ENCODE measurements around the gene EXOC4.

Gene EXOC4

DNA sequence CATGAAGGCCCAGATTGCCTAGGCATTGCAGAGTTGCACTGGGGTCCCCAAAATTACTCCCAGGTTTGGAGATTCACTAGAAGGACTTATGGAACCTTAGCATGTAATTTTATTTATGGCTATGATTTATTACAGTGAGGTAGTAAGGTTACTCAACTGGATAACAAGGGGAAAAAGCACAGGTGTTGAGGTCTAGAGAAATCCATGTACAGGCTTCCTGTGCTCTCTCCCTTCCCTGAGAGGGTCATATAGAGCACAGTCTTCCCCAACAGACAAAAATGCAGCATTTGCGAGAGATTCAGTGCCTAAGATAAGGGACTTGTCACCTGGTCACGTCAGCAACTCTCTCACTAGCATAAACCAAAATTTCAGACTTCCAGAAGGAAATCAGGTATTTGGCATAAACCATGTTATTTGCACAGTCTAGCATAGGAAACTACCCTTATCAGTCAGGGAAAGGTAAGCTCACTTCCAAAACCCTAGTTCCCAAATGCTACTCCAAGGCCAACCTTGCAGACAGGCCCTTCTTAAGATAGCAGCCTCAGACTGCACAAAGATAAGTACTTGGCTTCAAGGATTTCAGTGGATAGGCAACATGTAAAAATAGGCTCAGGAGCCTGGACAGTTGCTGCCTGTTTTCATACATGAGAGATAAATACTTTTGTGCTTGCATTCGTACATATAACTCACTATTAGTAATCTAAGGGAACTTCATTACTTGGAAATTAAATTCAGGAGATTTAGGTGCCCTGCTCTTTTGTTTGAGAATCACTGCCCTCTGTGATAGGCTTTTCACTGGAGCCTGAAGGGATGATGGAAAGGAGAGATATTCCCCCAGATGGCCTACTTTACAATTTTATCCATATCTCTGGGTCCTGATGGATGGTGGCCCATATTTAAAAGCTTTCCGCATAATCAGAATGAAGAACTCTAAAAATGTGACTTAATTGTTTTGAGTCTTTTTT, 495.8 kb downstream of the EXOC4 start:
- Histone ChIP-seq H3K36me3 (ENCODE audit: low read depth) (no peaks in the 10 kb centered on the region), H3K27ac (ENCODE audit: poor library complexity, severe bottlenecking) (no peak overlapping the region), H3K4me1 (ENCODE audit: insufficient read depth, poor library complexity, severe bottlenecking) (peaks cover 23% of the 10 kb centered on the region), H3K4me3 (ENCODE audit: severe bottlenecking) (no peak overlapping the region), H3K9me3 (ENCODE audit: severe bottlenecking) (no peaks in the 10 kb centered on the region), H3K27me3 (ENCODE audit: insufficient read depth, poor library complexity, severe bottlenecking) (no peaks in the 10 kb centered on the region)
- no peak for DNase-seq (ENCODE audit: low spot score)
- no peak for ATAC-seq (ENCODE audit: low read depth)
- no peak for TF ChIP-seq CTCF (IDR thresholded peaks at IDR 0.05; ENCODE audit: poor library complexity, severe bottlenecking)

- Histone ChIP-seq H3K4me1 (ENCODE audit: insufficient read depth, poor library complexity, severe bottlenecking) (peaks cover 34% of the 10 kb centered on the region), H3K27ac (ENCODE audit: poor library complexity, severe bottlenecking) (no peak overlapping the region), H3K27me3 (ENCODE audit: insufficient read depth, poor library complexity, severe bottlenecking) (no peaks in the 10 kb centered on the region), H3K36me3 (ENCODE audit: low read depth) (no peaks in the 10 kb centered on the region), H3K9me3 (ENCODE audit: severe bottlenecking) (no peaks in the 10 kb centered on the region), H3K4me3 (ENCODE audit: severe bottlenecking) (no peak overlapping the region)
- DNase-seq (ENCODE audit: low spot score) (no peak), ATAC-seq (ENCODE audit: low read depth) (no peak)
- no peak for TF ChIP-seq CTCF (IDR thresholded peaks at IDR 0.05; ENCODE audit: poor library complexity, severe bottlenecking)
These were observed 497.4 kb downstream of the EXOC4 start for GRCh38 chr7:133750287-133750686.

DNA sequence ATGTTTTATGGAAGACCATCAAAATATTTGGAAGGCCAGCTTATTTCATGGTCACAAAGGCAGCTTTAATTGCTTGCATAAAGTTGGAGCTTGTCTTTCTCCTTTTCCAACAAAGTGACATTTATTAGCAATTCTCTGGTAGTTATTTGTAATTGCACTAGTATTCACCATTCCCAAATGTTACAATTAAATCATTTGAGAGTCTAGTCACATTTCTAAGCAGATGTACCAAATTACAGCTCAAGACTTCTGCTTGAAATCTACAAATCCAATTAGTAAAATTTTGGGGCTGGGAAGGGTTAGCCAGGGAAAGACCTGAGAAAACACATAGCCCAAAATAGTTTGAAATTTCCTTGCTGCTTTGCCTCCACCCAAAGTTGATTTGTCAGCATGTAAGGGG, 498.2 kb downstream of the EXOC4 start:
- ATAC-seq (ENCODE audit: low read depth), result no peak
- peaks cover 30% of the 10 kb centered on the region for H3K4me1 ChIP-seq (ENCODE audit: insufficient read depth, poor library complexity, severe bottlenecking)

GRCh38 chr7:133753513-133753912, 500.6 kb downstream of the EXOC4 start:
- peak; percentile 19 for TF ChIP-seq CTCF (IDR thresholded peaks at IDR 0.05; ENCODE audit: poor library complexity, severe bottlenecking)
- no peaks in the 10 kb centered on the region for H3K27me3 ChIP-seq (ENCODE audit: insufficient read depth, poor library complexity, severe bottlenecking)
- H3K4me1 ChIP-seq (ENCODE audit: insufficient read depth, poor library complexity, severe bottlenecking), result peaks cover 20% of the 10 kb centered on the region
- H3K27ac ChIP-seq (ENCODE audit: poor library complexity, severe bottlenecking), result peak overlapping the region; percentile 86
- ATAC-seq (ENCODE audit: low read depth), result peak; percentile 99
- no peaks in the 10 kb centered on the region for H3K36me3 ChIP-seq (ENCODE audit: low read depth)
- H3K9me3 ChIP-seq (ENCODE audit: severe bottlenecking), result no peaks in the 10 kb centered on the region
- H3K4me3 ChIP-seq (ENCODE audit: severe bottlenecking), result no peak overlapping the region
- DNase-seq (ENCODE audit: low spot score), result peak; percentile 47

More for the DNA sequence above, 498.2 kb downstream of the EXOC4 start:
- Histone ChIP-seq H3K4me3 (ENCODE audit: severe bottlenecking) (no peak overlapping the region), H3K9me3 (ENCODE audit: severe bottlenecking) (no peaks in the 10 kb centered on the region), H3K27ac (ENCODE audit: poor library complexity, severe bottlenecking) (no peak overlapping the region), H3K36me3 (ENCODE audit: low read depth) (no peaks in the 10 kb centered on the region), H3K27me3 (ENCODE audit: insufficient read depth, poor library complexity, severe bottlenecking) (no peaks in the 10 kb centered on the region)
- TF ChIP-seq CTCF (IDR thresholded peaks at IDR 0.05; ENCODE audit: poor library complexity, severe bottlenecking), result no peak
- DNase-seq (ENCODE audit: low spot score), result no peak

DNA sequence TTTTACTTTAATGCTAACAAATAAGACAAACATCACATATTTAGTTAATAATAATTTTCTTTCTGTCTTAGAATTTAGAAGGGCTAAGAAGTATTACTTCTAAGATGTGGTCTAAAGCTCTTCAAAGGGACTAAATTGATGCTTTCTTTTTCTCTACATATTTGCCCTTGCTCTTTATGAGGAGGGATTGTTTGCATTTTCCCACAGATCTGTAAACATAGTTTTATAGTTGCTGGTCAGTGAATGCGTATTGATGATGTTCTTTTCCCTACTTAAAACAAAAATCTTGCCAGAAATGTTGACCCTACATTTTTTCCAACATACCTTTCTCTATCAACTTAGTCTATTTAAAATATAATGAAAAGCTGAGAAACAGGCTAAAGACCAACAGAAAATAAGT, 501.8 kb downstream of the EXOC4 start:
- no peak for TF ChIP-seq CTCF (IDR thresholded peaks at IDR 0.05; ENCODE audit: poor library complexity, severe bottlenecking)
- ATAC-seq (ENCODE audit: low read depth), result no peak
- no peak for DNase-seq (ENCODE audit: low spot score)
- Histone ChIP-seq H3K27me3 (ENCODE audit: insufficient read depth, poor library complexity, severe bottlenecking) (no peaks in the 10 kb centered on the region), H3K4me3 (ENCODE audit: severe bottlenecking) (no peak overlapping the region), H3K4me1 (ENCODE audit: insufficient read depth, poor library complexity, severe bottlenecking) (peaks cover 20% of the 10 kb centered on the region), H3K27ac (ENCODE audit: poor library complexity, severe bottlenecking) (peak overlapping the region; percentile 86), H3K9me3 (ENCODE audit: severe bottlenecking) (no peaks in the 10 kb centered on the region), H3K36me3 (ENCODE audit: low read depth) (no peaks in the 10 kb centered on the region)

All from RWPE2 (cell line).